Activated T-helper 17 cell treated with anti-CD3 and anti-CD28 coated beads, Interleukin-2, amount 50 U/mL, for 72 hours (primary cell): ENCODE measurements around the gene TMEM94. TPM values are rescaled to one million over a fixed set of nuclear protein-coding genes. Genes with fewer than 3 reads are reported as not detected.

Experiments
- ATAC-seq: fragments of 150-1000 bp; cut with Tn5 transposase; replicated peaks from 2 replicates; pipeline ENCODE4 v1.10.0; 2021; ENCODE audit warnings: mild to moderate bottlenecking, moderate library complexity
- H3K27ac Mint-ChIP-seq: one replicate; pipeline ENCODE4 v1.8.0; 2022; ENCODE audit warnings: mixed read lengths
- H3K27me3 Mint-ChIP-seq: one replicate; pipeline ENCODE4 v1.8.0; 2022; ENCODE audit warnings: mixed read lengths
- H3K36me3 Mint-ChIP-seq: one replicate; pipeline ENCODE4 v1.8.0; 2022; ENCODE audit warnings: low read depth, mild to moderate bottlenecking, mixed read lengths
- H3K4me1 Mint-ChIP-seq: one replicate; pipeline ENCODE4 v1.8.0; 2022; ENCODE audit warnings: mixed read lengths
- H3K4me3 Mint-ChIP-seq: one replicate; pipeline ENCODE4 v1.8.0; 2022; ENCODE audit warnings: mild to moderate bottlenecking, mixed read lengths
- H3K9me3 Mint-ChIP-seq: one replicate; pipeline ENCODE4 v1.8.0; 2022; ENCODE audit warnings: mixed read lengths
- total RNA-seq, 2 donors: library from RNA; stranded (reverse); gene quantifications; one replicate each; pipeline ENCODE4 v1.2.3, GENCODE V29; 2022

The TMEM94 gene
- total RNA-seq, 2 donors from 2014 or later = 76.5 to 79.8 TPM

DNA sequence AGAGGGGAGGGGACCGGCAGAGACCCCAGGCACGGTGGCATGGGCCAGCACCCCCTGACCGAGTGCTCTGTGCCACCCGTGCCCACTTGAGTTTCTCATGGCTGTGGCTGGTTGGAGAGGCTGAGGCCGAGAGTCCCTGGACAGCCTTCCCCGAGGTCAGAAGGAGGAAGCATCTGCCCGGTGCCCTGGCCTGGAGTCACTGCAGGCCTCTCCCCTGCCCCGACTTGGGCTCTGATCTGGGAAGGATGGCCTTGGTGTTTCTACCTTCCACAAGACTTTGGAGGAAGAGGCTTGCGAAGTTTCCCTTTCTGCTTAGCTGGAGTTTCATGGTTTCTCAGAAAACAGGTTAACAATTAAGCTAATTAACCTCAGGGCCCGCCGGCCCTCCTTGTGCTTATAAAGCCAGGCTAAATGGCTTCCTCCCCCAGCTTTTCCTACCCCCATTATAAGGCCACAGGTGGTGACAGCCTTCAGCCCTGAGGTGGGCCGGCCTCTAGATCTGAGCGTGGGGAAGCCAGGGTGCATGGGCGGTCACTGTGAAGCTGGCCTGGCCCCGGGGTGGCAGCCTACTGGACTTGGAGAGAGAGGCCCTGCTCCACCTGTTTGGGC is 86.4 kb downstream of the TMEM94 start:
- ATAC-seq = no peak
- Mint-ChIP-seq H3K4me3 (no peak overlapping the region), H3K27me3 (no peaks in the 10 kb centered on the region), H3K4me1 (peaks cover 4% of the 10 kb centered on the region), H3K27ac (no peak overlapping the region), H3K36me3 (no peaks in the 10 kb centered on the region), H3K9me3 (no peaks in the 10 kb centered on the region)

DNA sequence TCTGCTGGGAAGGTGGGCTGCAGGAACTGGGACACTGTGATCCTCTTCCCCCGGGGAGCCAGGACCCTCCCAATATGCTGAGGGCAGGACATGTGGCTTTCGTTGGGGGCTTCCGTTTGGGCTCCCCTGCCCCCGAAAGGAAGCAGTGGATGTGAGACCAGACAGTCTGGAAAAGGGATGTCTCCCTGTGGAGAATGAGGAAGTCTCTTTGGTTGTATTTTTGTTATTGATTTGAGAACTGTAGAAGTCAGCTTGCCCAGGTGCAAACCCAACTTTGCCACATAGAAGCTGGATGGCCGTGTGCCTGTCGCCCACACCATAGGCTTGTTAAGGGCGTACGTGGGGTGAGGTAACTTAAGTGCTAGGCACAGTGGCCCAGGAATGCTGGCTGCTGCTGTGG is 87.8 kb downstream of the TMEM94 start:
- Mint-ChIP-seq H3K4me3 (no peak overlapping the region), H3K27ac (no peak overlapping the region), H3K36me3 (no peaks in the 10 kb centered on the region), H3K4me1 (peaks cover 4% of the 10 kb centered on the region), H3K27me3 (no peaks in the 10 kb centered on the region), H3K9me3 (no peaks in the 10 kb centered on the region)
- no peak for ATAC-seq

DNA sequence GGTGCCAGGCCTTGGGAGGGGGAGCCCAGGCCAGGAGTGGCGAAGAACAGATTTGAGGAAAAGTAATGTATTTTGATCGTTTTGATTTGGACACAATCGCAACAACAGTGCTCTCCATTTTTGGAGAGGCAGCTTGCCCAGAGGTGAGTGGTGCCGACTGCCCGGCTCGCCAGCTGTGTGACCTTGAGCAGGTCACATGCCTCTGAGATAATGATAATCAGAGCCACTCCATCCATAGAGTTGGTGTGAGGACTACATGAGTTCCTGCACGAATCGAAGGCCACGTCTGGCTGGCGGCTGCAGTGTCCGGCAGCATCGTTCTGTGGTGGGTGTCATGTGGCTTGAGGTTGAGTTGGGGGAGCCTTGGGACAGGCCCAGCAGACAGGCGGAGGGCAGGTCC is 89.7 kb downstream of the TMEM94 start:
- no peak for ATAC-seq
- H3K9me3 Mint-ChIP-seq = no peaks in the 10 kb centered on the region
- H3K27me3 Mint-ChIP-seq = no peaks in the 10 kb centered on the region
- no peak overlapping the region for H3K4me3 Mint-ChIP-seq
- no peak overlapping the region for H3K27ac Mint-ChIP-seq
- H3K36me3 Mint-ChIP-seq = no peaks in the 10 kb centered on the region
- peaks cover 4% of the 10 kb centered on the region for H3K4me1 Mint-ChIP-seq

DNA sequence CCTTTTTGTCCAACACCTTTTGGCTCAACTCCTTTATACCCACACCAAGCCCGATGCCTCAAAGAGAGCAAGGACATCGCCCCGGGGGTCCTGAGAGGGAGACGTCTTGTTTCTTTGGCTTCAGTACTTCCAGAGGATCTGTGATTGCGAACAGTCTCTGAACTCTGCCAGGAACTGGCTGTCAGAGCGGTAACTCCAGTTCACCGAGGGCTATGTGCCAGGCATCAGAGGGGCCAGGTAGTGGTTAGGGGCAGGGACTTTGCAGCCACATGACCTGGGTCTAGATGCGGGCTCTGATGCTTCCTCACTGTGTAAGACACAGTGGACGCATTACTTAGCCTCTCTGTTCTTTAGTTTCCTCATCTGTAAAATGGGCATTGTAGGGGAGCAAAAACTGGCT is 90.7 kb downstream of the TMEM94 start:
- no peaks in the 10 kb centered on the region for H3K36me3 Mint-ChIP-seq
- H3K4me1 Mint-ChIP-seq = peaks cover 2% of the 10 kb centered on the region
- H3K4me3 Mint-ChIP-seq = no peak overlapping the region
- ATAC-seq = no peak
- H3K27ac Mint-ChIP-seq = no peak overlapping the region
- H3K27me3 Mint-ChIP-seq = no peaks in the 10 kb centered on the region
- H3K9me3 Mint-ChIP-seq = no peaks in the 10 kb centered on the region

DNA sequence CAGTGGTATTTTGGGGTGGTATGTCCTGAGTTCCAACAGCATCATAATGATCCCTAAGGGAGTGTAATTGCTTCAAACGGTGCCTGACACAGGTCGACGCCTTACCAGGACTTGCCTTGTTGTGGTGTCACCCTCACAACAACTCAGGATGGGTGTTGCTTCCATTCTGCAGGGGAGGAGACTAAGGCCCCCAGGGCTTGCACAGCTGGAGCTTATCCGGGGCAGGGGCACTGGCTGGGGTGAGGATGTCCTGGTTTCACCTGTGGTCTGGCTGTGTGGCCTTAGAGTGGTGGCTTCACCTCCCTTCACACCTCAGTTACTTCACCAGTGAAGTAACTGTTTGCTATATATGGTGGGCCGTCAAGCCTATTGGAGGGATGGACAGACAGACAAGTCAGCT is 92.4 kb downstream of the TMEM94 start:
- ATAC-seq = no peak

More for the DNA sequence above, 92.4 kb downstream of the TMEM94 start:
- no peaks in the 10 kb centered on the region for H3K4me1 Mint-ChIP-seq
- H3K36me3 Mint-ChIP-seq = no peaks in the 10 kb centered on the region
- H3K9me3 Mint-ChIP-seq = no peaks in the 10 kb centered on the region
- H3K27ac Mint-ChIP-seq = no peak overlapping the region
- no peak overlapping the region for H3K4me3 Mint-ChIP-seq
- no peaks in the 10 kb centered on the region for H3K27me3 Mint-ChIP-seq

Other genes starting within 250 kb of the TMEM94 start
- 10 to 100 TPM; 63.2 to 71.9 TPM for gene GGA3, start 195.0 kb upstream of the TMEM94 start, total RNA-seq
- gene MRPS7, start 194.8 kb upstream of the TMEM94 start, total RNA-seq = 10 to 100 TPM; 53.6 to 83.2 TPM
- gene MIF4GD, start 185.4 kb upstream of the TMEM94 start, total RNA-seq = 10 to 100 TPM; 23.6 to 31.6 TPM
- gene SLC25A19, start 167.2 kb upstream of the TMEM94 start, total RNA-seq = 100 to 1,000 TPM in 1 of 2 donors, 10 to 100 TPM in 1; 97.4 to 113 TPM
- 100 to 1,000 TPM; 141 to 163 TPM for gene GRB2, start 51.0 kb upstream of the TMEM94 start, total RNA-seq
- gene CASKIN2, start 58.9 kb downstream of the TMEM94 start, total RNA-seq = 1 to 10 TPM; 2.9 to 5.4 TPM
- gene TSEN54, start 59.9 kb downstream of the TMEM94 start, total RNA-seq = 10 to 100 TPM; 25.3 to 46.4 TPM
- gene LLGL2, start 69.1 kb downstream of the TMEM94 start, total RNA-seq = 10 to 100 TPM; 16.7 to 24.1 TPM
- 10 to 100 TPM; 10.2 to 44.5 TPM for gene MYO15B, start 131.2 kb downstream of the TMEM94 start, total RNA-seq
- gene SMIM5, start 176.8 kb downstream of the TMEM94 start, total RNA-seq = under 1 TPM in 1 of 2 donors, not detected in 1; 0.21 TPM
- gene RECQL5, start 210.5 kb downstream of the TMEM94 start, total RNA-seq = 10 to 100 TPM; 29.7 to 35.6 TPM
- gene SAP30BP, start 210.7 kb downstream of the TMEM94 start, total RNA-seq = 10 to 100 TPM; 68.1 to 90.0 TPM